Activated CD4-positive, alpha-beta T cell treated with anti-CD3 and anti-CD28 coated beads for 36 hours (primary cell): Measurements from ENCODE around the gene ST6GAL2. TPM values are rescaled to one million over a fixed set of nuclear protein-coding genes. Genes with fewer than 3 reads are reported as not detected.

ENCODE experiments used
- ATAC-seq: fragments of 200-7000 bp; cut with Tn5 transposase; one replicate; pipeline ENCODE4 v1.10.0; 2021; ENCODE audit warnings: mild to moderate bottlenecking, moderate library complexity
- CTCF ChIA-PET: fragments of 350-600 bp; sonication (Branson Sonifier 250); formaldehyde crosslinking; loops from one replicate; lab custom pipeline; 2021; ENCODE audit warnings: antibody characterized with exemption; lab: Charles Lee
- POLR2A ChIA-PET: fragments of 350-600 bp; sonication (Branson Sonifier 250); formaldehyde crosslinking; loops from one replicate; lab custom pipeline; 2021; ENCODE audit warnings: antibody characterized with exemption, inconsistent platforms; lab: Charles Lee
- DNase-seq: peaks from one replicate; pipeline ENCODE4 v3.0.0-alpha.2; 2020
- H3K27ac Mint-ChIP-seq: one replicate; pipeline ENCODE4 v1.8.0; 2021; ENCODE audit warnings: mixed read lengths
- H3K27me3 Mint-ChIP-seq: one replicate; pipeline ENCODE4 v1.8.0; 2021; ENCODE audit warnings: mixed read lengths
- H3K36me3 Mint-ChIP-seq: one replicate; pipeline ENCODE4 v1.8.0; 2021; ENCODE audit warnings: low read depth, mixed read lengths
- H3K4me1 Mint-ChIP-seq: one replicate; pipeline ENCODE4 v1.8.0; 2021; ENCODE audit warnings: mixed read lengths
- H3K4me3 Mint-ChIP-seq: one replicate; pipeline ENCODE4 v1.8.0; 2021; ENCODE audit warnings: mild to moderate bottlenecking, moderate library complexity, mixed read lengths
- H3K9me3 Mint-ChIP-seq: one replicate; pipeline ENCODE4 v1.8.0; 2021; ENCODE audit warnings: low read depth, mixed read lengths
- intact Hi-C, 2 experiments: fragments of 100-400 bp; cut with DNase I in 1 of 2; cut with micrococcal nuclease in 1 of 2; formaldehyde crosslinking; loops; one replicate each; pipeline versions ENCODE4 v1.14.2 to v1.15.1; 2022 to 2024; cut with DNase I, micrococcal nuclease
- total RNA-seq, 2 experiments: library from RNA; stranded (reverse); gene quantifications; one replicate each; pipeline ENCODE4 v1.2.3, GENCODE V29; 2021

ST6GAL2 gene
- total RNA-seq, 2 experiments from 2014 or later: not detected

DNA sequence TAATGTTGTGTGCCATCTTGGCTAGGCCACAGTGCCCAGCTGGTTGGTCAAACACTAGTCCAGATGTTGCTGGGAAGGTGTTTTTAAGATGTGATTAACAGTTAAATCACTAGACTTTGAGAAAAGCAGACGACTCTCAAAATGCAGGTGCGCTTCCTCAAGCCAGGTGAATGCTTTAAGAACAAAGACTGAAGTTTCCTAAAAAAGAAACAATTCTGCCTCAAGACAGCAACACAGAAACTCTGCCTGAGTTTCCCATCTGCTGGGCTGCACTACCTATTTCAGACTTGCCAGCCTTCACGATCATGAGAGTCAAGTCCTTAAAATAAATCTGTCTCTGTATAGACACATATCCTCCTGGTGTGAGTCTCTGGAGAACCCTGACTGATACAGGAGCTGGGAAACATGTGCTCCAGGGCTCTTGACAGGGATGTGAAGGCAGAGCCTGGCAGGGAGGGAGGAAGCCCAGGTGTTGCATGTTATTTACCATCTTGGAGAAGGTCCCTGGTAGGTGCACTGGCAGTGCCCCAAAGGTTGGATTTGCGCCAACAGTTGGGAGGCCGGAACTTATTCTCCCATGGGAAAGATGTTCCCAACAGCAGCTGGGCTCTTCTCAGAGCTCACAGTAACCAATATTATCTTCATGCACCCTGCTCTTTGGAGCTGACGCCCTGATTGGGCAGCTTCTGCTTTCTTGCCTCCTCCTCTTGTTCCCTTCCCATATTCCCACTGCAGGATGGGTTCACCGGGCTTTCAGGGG lies 43.9 kb downstream of the ST6GAL2 start:
- CTCF ChIA-PET: no interaction called here
- no peak overlapping the region for H3K27ac Mint-ChIP-seq

DNA sequence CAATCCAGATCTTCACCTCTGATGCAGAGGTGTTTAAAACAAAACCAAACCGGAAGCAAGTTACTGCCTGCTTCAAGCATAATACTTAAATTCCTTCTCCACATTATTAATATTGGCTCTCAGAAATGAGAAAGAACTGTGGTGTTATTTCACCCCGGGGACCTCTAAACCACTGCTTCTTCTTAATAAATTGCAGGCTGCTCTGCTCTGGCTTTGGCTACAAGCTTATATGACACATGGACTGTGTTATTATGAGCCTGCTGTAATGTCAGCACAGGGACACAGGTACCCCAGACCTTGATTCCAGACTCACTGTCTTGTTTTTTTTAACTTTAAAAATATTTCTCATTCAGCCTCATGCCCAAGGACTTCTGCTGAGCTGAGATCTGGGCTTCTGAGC lies 45.1 kb downstream of the ST6GAL2 start:
- no peak for DNase-seq
- H3K36me3 Mint-ChIP-seq: no peaks in the 10 kb centered on the region
- ATAC-seq: no peak
- no peaks in the 10 kb centered on the region for H3K9me3 Mint-ChIP-seq
- H3K27me3 Mint-ChIP-seq: no peaks in the 10 kb centered on the region
- no peaks in the 10 kb centered on the region for H3K4me1 Mint-ChIP-seq
- CTCF ChIA-PET: no interaction called here
- no peak overlapping the region for H3K27ac Mint-ChIP-seq
- POLR2A ChIA-PET: no interaction called here
- no peak overlapping the region for H3K4me3 Mint-ChIP-seq
- intact Hi-C loops: no loop called here

More for the DNA sequence above, 43.9 kb downstream of the ST6GAL2 start:
- DNase-seq: no peak
- H3K9me3 Mint-ChIP-seq: no peaks in the 10 kb centered on the region
- no peaks in the 10 kb centered on the region for H3K27me3 Mint-ChIP-seq
- no peaks in the 10 kb centered on the region for H3K36me3 Mint-ChIP-seq
- POLR2A ChIA-PET: no interaction called here
- intact Hi-C loops: no loop called here
- no peak overlapping the region for H3K4me3 Mint-ChIP-seq
- ATAC-seq: no peak
- no peaks in the 10 kb centered on the region for H3K4me1 Mint-ChIP-seq

DNA sequence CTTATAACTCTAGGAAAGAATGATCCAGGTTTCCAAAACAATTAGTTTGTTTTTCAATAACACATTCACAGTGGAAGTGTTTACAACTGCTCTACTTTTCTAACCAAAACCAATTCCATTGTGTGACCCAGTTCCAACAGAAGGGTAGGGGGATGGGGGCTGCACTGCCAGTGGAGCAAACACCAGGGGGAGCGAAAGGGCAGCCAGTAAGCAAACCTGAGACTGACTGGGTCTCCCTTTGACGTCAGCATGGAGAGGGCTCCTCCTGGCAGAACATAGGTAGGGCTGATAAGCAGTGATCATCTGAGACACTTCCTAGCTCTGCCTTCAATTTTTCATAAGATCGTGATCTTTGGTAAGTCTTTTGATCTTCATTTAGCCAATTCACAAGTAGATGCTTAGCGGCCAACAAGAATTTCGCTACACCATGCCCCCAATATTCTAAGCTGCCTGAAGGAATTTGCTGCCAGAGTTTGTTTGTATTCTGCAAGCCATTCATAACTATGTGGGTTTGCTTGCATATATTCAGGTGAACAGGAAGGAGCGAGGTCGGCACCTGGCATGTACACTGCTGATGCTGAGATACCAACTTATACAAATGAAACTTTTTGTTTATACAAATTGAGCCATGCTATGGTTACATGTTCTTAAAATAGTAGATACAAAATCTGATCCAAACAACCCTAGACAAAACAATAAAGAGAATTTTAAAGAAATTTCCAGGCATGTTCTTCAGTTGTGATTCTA lies 45.9 kb downstream of the ST6GAL2 start:
- no peak for ATAC-seq
- POLR2A ChIA-PET: no interaction called here
- Mint-ChIP-seq H3K27ac (no peak overlapping the region), H3K36me3 (no peaks in the 10 kb centered on the region), H3K9me3 (no peaks in the 10 kb centered on the region), H3K4me1 (no peaks in the 10 kb centered on the region), H3K4me3 (no peak overlapping the region), H3K27me3 (no peaks in the 10 kb centered on the region)
- DNase-seq: no peak
- intact Hi-C loops: no loop called here
- CTCF ChIA-PET: no interaction called here

DNA sequence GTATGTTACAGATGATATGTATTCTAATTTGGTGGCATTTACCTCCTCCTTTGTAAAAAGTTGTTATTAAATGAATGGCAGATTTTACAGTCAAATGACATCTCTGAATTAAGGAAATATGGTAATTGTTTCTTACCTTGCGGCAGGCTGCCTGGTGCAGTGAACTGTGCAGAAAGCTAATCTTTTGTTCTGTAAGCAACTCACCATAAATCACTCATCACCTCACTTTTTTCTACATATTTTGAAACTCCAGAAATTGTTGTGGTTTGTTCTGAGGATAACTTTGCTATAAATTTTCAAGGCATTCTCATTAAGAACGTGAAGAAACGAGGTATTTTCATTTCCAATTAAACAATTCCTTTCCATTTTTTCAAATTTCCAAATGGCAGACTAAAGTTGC lies 52.7 kb downstream of the ST6GAL2 start:
- intact Hi-C loops: no loop called here
- no peak overlapping the region for H3K27ac Mint-ChIP-seq
- H3K9me3 Mint-ChIP-seq: no peaks in the 10 kb centered on the region
- ChIA-PET CTCF (interaction anchor here (0.7 kb wide), 1 partner anchor 1493 kb away, joined by 3 read pairs; no protein-coding TSS in a partner anchor), POLR2A (no interaction called here)
- H3K4me1 Mint-ChIP-seq: no peaks in the 10 kb centered on the region
- H3K4me3 Mint-ChIP-seq: no peak overlapping the region
- no peaks in the 10 kb centered on the region for H3K36me3 Mint-ChIP-seq
- DNase-seq (no peak), ATAC-seq (no peak)
- peaks cover 2% of the 10 kb centered on the region for H3K27me3 Mint-ChIP-seq

DNA sequence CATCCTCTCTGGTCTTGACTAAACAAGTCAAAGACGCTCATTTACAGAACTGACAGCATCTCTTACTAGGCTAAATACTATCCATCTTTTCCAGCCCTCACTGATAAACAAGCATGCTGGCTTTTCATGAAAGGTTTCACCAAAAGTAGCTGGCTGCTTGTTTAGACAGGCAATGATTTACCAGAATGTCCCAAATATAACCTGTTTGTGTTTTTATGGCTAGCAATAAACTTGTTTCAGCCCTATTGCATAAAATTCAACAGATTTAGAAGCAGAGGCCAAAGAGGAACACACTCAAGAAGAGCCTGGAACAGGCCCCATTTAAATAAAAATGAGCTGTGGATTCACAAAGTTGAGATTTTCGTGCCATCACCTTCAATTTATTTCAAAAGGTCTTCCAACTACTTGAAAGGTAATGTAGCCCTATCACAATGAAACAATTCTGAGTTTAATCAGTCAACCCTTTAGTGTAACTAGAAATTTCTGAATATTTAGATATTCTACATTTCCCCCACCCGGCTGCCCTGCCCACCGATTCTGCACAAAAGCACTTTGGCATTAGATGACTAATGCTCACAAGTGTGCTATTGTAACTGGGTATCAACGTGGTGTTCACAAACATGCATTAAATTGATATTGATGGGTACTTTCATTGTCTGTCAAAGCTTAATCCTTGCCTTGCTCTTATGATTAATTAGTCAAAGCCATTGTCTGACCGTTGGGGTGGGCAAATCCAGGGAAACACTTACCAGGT lies 54.0 kb downstream of the ST6GAL2 start:
- no peak for DNase-seq
- ChIA-PET POLR2A (no interaction called here), CTCF (no interaction called here)
- no peak overlapping the region for H3K27ac Mint-ChIP-seq
- H3K4me3 Mint-ChIP-seq: no peak overlapping the region
- H3K27me3 Mint-ChIP-seq: peaks cover 2% of the 10 kb centered on the region
- no peaks in the 10 kb centered on the region for H3K9me3 Mint-ChIP-seq
- intact Hi-C loops: no loop called here
- H3K4me1 Mint-ChIP-seq: no peaks in the 10 kb centered on the region
- no peaks in the 10 kb centered on the region for H3K36me3 Mint-ChIP-seq
- no peak for ATAC-seq

DNA sequence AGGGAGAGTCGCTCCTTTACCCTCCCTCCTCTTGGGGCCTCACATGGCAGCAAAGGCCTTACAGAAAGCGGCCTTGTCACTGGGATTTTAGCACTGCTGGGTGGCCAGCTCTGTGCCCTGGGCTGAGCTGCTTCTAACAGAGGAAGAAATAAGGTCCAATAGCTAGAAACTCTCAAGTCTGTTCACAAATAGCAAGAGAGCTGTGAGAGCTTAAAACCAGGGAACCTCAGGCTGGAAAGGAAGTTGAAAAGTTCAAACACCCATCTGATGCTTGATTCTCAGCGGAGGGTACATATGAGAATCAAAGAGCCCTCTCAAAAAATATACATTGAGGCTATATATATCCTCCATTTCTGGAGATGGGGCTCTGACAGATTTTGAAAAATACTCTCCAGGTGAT lies 54.7 kb downstream of the ST6GAL2 start:
- DNase-seq: no peak
- Mint-ChIP-seq H3K4me3 (no peak overlapping the region), H3K9me3 (no peaks in the 10 kb centered on the region), H3K4me1 (no peaks in the 10 kb centered on the region), H3K36me3 (no peaks in the 10 kb centered on the region), H3K27me3 (peaks cover 2% of the 10 kb centered on the region), H3K27ac (no peak overlapping the region)
- intact Hi-C loops: no loop called here
- ChIA-PET CTCF (no interaction called here), POLR2A (no interaction called here)
- ATAC-seq: no peak

DNA sequence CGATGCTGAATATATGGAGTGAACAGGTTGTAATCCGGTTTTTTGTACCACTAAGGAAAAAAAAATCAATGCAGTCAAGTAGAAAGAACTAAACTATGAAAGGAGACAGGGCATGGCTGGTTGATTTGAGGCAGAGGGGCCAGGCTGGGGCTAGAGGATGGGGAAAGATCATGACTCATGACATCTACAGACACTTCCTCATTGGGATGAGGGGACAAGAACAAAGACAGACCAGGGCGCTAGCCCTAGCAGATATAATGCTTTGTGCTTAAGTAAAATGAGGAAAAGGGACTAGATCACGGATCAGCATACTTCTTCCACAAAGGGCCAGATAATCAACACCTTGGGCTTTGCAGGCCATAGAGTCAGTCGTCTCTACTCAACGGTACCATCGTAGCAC lies 55.8 kb downstream of the ST6GAL2 start:
- Mint-ChIP-seq H3K27ac (no peak overlapping the region), H3K4me3 (no peak overlapping the region), H3K27me3 (peaks cover 2% of the 10 kb centered on the region), H3K9me3 (peaks cover under 1% of the 10 kb centered on the region), H3K4me1 (no peaks in the 10 kb centered on the region), H3K36me3 (no peaks in the 10 kb centered on the region)
- DNase-seq: no peak
- ChIA-PET CTCF (no interaction called here), POLR2A (no interaction called here)
- intact Hi-C loops: no loop called here
- no peak for ATAC-seq

DNA sequence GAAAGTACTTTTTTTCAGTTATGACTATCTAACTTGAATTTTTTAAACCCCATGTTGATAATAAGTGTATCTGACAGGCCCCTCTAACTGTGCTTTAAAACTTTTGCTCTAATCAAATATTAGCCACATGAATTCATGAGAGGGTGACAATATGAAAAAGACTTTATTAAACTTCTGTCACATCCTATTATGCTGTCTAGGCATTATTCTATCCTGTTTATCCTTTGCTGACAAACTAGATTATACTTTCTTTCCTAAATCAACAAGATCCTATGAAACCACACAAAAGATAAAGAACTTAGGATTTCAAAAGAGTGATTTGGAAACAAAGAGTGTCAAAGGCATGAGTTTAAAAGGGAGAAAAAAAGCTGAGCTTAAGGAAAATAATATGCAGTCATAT lies 57.8 kb downstream of the ST6GAL2 start:
- no peak for ATAC-seq
- H3K27ac Mint-ChIP-seq: no peak overlapping the region
- no peaks in the 10 kb centered on the region for H3K36me3 Mint-ChIP-seq
- POLR2A ChIA-PET: no interaction called here
- peaks cover 2% of the 10 kb centered on the region for H3K27me3 Mint-ChIP-seq
- CTCF ChIA-PET: no interaction called here
- no peak overlapping the region for H3K4me3 Mint-ChIP-seq
- H3K9me3 Mint-ChIP-seq: peaks cover 3% of the 10 kb centered on the region
- no peaks in the 10 kb centered on the region for H3K4me1 Mint-ChIP-seq
- intact Hi-C loops: no loop called here
- DNase-seq: no peak

DNA sequence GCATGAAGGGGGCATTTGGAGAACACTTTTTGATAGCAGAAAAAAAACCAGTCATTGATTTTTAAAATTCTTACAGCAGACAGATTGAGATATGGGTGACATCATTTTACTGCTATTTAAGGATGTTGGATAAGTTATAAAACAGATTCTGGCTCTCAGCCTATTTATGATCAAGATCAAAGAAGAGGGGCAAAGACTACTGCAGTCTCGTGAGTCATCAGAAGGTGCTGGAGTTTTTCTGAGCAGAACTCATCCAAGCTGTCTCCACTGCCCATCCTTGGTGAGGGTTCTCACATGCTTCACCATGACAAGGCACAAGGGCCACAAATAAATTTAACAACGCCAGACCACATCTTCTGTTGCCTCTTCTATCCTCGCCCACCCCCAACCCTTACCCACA lies 58.8 kb downstream of the ST6GAL2 start:
- DNase-seq: no peak
- H3K36me3 Mint-ChIP-seq: no peaks in the 10 kb centered on the region
- ATAC-seq: no peak

DNA sequence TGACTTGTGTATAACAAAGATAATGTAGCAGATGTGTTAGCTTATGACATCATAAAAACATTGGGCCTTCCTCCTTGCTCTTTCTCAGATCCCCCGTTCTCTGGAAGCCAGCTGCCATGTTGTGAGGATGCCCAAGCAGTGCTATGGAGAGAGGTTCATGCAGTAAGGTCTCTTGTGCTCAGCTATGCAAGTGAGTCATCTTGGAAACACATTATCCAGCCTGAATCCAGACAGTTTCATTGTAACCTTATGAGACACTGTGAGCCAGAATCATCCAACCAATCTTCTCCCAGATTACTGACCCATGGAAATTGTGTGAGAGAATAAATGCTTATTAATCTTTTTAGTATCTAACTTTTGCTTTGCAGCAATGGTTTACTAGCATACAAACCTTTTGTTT lies 60.8 kb downstream of the ST6GAL2 start:
- no peak overlapping the region for H3K27ac Mint-ChIP-seq
- ATAC-seq (no peak), DNase-seq (no peak)
- ChIA-PET POLR2A (no interaction called here), CTCF (no interaction called here)
- H3K27me3 Mint-ChIP-seq: peaks cover 3% of the 10 kb centered on the region
- intact Hi-C loops: no loop called here
- no peaks in the 10 kb centered on the region for H3K4me1 Mint-ChIP-seq
- peaks cover 3% of the 10 kb centered on the region for H3K9me3 Mint-ChIP-seq
- H3K36me3 Mint-ChIP-seq: no peaks in the 10 kb centered on the region
- no peak overlapping the region for H3K4me3 Mint-ChIP-seq

More for the DNA sequence above, 58.8 kb downstream of the ST6GAL2 start:
- POLR2A ChIA-PET: no interaction called here
- Mint-ChIP-seq H3K4me1 (no peaks in the 10 kb centered on the region), H3K27me3 (peaks cover 2% of the 10 kb centered on the region), H3K4me3 (no peak overlapping the region), H3K27ac (no peak overlapping the region), H3K9me3 (peaks cover 3% of the 10 kb centered on the region)
- intact Hi-C loops: no loop called here
- CTCF ChIA-PET: no interaction called here

DNA sequence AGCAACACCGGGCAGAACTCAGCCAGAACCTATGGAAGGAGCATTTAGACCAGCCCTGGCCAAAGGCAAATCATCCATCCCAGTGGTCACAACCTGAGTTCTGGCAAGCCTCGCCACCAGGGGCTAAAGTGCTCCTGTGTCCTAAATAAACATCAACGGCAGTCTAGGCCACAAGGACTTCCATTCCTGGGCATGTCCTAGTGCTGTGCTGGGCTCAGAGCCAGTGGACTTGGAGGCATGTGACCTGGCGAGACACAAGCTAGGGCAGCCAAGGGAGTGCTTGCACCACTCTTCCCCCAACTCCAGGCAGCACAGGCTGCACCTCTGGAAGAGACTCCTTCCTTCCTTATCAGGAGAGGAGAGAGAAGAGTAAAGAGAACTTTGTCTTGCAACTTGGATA lies 69.0 kb downstream of the ST6GAL2 start:
- no peak for ATAC-seq
- POLR2A ChIA-PET: no interaction called here
- Mint-ChIP-seq H3K4me1 (no peaks in the 10 kb centered on the region), H3K27me3 (peaks cover 6% of the 10 kb centered on the region), H3K9me3 (no peaks in the 10 kb centered on the region), H3K27ac (no peak overlapping the region), H3K4me3 (no peak overlapping the region), H3K36me3 (no peaks in the 10 kb centered on the region)
- CTCF ChIA-PET: no interaction called here
- no peak for DNase-seq
- intact Hi-C loops: no loop called here
